T47D (cell line): ENCODE data around the gene PSMD1.
A peak's percentile ranks its signal among the peaks of the same experiment; 100 is the strongest.
"Not testable (repeated sequence)": the region's sequence is repeated elsewhere in the genome, so short reads cannot be mapped to it uniquely, and the experiment has no call there.

ENCODE experiments used
- DNase-seq, 2 experiments: peaks; one replicate each; pipeline versions ENCODE4 v3.0.0 to v3.0.0-alpha.2; 2011 to 2012; ENCODE audit warnings: low read depth in 1 of 2, low spot score in 1 of 2
- JUND ChIP-seq: IDR thresholded peaks from 2 replicates; pipeline ENCODE4 v1.6.1; 2012; ENCODE audit warnings: low read depth
- in situ Hi-C: cut with HindIII; loops from 2 replicates; pipeline ENCODE4 v1.10.0; 2016; ENCODE audit warnings: low sequenced_read_pairs, low pct_unique_long_range_greater_than_20kb

Gene PSMD1

GRCh38 chr2:231018184-231018583 lies 38.5 kb upstream of the PSMD1 start:
- DNase-seq = no peak
- no peak for TF ChIP-seq JUND
- in situ Hi-C loops = no loop called here

DNA sequence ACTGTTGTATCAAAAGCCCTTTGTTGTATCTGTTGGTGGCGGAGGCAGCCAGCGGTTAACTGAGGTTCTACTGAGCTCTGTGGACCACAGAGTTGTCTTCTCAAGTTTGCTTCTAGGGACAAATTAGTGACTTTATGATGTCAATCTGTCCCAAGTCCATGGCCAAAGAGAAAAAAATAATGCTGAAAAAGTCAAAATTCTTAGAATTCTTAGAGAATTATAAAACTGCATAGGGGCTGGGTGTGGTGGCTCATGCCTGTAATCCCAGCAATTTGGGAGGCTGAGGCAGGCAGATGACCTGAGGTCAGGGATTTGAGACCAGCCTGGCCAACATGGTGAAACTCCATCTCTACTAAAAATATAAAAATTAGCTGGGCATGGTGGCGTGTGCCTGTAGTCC lies 31.6 kb upstream of the PSMD1 start:
- DNase-seq, in situ Hi-C loops: not testable (repeated sequence)

- no peak for DNase-seq
- no peak for TF ChIP-seq JUND
- in situ Hi-C loops = no loop called here
These were observed 27.8 kb upstream of the PSMD1 start for GRCh38 chr2:231028889-231029288.

DNA sequence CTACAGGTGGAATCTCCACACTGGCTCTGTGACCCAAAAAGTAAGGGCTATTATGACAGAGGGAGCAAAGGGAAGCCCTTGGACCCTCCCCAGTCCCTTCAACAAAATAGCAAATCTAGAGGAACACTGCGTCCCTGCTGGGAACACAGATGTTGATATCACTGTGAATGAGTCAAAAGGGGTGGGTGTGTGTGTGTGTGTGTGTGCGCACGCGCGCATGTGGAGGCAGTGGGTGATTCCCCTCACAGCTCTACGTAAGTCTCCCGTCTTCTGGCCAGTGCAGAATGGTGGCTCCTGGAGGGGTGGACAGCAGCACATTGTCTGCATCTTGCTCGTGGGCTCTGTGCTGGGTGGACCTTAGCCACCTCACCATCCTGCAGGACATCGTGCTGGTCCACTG lies 27.1 kb upstream of the PSMD1 start:
- TF ChIP-seq JUND = no peak
- DNase-seq = no peak
- in situ Hi-C loops = no loop called here

DNA sequence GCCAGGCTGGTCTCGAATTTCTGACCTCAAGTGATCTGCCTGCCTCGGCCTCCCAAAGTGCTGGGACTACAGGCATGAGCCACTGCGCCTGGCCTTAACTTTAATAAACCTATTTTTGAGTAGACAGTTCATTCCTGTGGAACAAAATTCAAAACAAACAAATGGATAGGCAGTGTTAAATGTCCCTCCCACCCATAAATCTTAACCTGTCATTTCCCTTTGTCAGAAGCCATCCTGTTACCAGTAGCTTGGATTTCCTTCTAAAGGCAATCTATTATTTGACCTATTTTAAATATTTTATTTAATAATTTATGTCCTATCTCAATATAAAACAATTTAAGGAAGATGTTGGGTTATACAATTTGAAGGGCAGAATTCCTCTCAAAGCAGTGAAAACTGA lies 25.9 kb upstream of the PSMD1 start:
- no peak for DNase-seq
- in situ Hi-C loops = no loop called here
- no peak for TF ChIP-seq JUND

DNA sequence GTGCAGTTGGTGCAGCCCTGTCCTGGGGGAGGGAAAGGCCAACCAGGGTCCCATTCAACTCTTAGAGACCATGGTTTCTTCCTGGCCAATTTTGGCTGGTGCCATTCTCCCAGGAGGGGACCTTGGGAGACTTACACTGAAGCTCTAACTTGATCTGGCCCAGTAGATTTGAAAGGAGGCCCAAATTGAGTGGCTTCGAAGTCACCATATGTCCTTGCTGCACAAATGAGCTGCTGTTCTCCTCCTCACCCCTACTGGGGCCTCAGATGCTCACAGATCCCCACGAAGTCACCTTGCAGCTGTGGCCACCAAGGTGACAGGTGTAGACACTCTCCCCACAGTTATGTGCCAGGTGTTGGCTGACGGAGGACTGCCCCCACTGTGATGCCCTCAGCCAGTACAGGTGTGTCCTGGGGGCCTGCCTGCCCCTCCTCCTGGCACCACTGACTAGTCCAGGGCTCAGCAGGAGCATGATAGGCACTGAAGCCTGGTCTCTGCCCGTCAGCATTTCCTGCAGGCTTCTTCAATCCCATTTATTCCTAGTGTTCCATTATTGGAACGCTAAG lies 24.0 kb upstream of the PSMD1 start:
- in situ Hi-C loops = no loop called here
- DNase-seq = no peak
- no peak for TF ChIP-seq JUND

DNA sequence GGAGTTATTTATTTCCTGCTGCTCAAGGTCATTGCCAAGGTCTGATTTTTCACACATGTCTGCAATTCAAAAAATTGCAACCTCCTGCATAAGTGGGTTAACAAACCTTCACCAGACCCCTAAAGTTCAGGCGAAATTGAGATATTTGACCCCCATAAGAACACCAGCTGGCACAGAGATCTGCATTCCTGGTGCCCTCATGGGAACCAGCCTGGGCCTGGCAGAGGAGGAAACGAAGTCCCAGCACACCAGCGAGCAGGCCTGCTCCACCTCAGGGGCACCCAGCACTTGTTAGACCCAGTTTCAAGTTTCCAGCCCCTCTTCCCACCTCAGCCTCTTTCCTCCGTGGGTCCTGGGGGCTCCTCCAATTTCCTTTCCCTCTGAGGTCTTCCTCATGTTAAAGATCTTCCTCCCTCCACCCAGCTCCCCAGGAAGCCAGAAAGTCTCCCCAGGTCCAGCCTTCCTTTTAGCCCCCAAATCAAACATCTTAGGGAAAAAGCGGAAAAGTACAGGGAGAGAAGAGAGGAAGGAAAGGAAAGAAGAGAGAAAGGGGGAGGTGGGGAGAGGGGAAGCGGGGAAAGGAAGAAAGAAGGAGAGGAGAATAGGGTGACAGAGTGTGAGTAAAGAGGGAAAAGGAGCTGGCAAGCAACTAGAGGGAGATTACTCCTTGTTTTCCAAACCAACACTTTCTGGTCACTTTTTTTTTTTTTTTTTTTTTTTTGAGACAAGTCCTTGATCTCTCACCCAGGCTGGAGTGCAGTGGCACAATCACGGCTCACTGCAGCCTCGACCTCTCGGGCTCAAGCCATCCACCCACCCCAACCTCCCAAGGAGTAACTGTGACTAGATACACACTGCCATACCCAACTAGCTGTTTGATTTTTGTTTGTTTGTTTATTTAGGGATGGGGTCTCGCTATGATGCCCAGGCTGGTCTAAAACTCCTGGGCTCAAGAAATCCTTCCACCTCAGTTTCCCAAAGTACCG lies 23.2 kb upstream of the PSMD1 start:
- DNase-seq = no peak
- in situ Hi-C loops = no loop called here
- no peak for TF ChIP-seq JUND

- in situ Hi-C loops = no loop called here
- no peak for TF ChIP-seq JUND
- DNase-seq = no peak
These were observed 22.3 kb upstream of the PSMD1 start for GRCh38 chr2:231034291-231034882.

- DNase-seq = no peak
- no peak for TF ChIP-seq JUND
- in situ Hi-C loops = no loop called here
These were observed 20.5 kb upstream of the PSMD1 start for GRCh38 chr2:231036131-231036530.

DNA sequence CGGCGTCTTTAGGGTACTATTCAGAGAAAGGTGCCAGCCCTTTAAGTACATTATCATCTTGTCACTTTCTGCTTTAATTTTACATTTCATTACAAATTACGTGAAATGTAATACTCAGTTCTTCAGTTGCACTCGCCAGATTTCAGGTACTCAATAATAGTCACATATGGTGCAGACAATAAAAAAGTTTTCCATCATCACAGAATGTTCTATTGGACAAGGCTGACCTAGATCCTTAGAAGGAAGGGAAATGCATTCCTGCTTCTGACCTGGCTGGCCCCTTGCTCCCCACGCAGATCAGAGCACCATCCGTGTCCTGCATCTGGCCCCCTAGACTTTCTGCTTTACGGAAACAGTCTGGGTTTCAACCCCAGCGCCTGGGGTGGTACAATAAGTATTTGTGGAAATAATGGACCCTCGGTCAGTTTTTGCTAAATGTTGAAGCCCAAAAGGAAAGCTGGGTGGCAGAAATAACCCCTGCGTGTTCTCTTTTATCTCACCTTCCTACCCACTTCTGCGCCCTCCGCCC lies 20.0 kb upstream of the PSMD1 start:
- in situ Hi-C loops = no loop called here
- no peak for TF ChIP-seq JUND
- DNase-seq = no peak

GRCh38 chr2:231037202-231037730 lies 19.4 kb upstream of the PSMD1 start, which contains the start of gene C2orf72:
TSS of gene C2orf72 (plus strand) at chr2:231037523. CDS start at chr2:231037566, 43 bp downstream.
- in situ Hi-C loops = no loop called here
- TF ChIP-seq JUND = no peak
- DNase-seq = peak in 1 of 2 experiments; percentile 59

DNA sequence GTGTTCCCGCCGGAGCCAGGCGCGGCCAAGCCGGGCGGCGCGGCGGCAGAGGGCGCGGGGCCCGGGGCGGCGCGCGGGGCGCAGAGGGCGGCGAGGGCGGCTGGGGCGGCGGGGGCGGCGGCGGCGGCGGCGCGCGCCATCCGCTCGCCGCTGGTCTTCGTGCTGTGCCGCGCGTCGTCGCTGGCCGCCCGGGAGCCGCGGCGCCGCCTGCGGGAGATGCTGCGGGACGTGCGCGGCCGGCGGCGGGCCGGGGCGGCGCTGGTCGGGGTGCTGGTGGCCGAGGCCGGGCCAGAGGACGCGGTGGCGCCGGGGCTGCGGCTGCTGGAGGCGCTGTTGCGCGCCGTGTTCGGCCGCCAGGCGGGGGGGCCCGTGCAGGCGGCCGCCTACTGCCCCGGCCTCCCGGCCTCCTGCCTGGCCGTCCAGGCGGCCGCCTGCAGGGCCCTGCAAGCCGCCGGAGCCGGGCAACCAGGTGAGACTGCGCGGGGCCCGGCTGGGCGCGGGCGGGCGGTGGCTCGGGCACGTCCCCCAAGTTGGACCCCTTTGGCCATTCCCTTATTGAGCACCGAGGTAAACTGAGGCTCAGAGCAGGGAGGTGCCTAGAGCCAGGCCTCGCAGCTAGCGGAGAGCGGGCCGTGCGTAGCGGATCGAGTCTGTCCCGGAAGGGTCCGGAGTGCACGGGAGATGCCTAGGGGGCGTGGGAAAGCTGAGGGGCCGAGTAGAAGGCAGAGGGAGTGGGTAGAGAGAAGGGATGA lies 18.8 kb upstream of the PSMD1 start:
- TF ChIP-seq JUND = no peak
- DNase-seq = peak; percentile 52 to 56
- in situ Hi-C loops = no loop called here
